OCI-LY7 (cell line): Measurements from ENCODE around the gene SCAP. TPM values are rescaled to one million over a fixed set of nuclear protein-coding genes. Genes with fewer than 3 reads are reported as not detected.

ENCODE experiments used
- BruUV-seq: library from RNA; stranded (reverse); fragments of 400-500 nt; replicated peaks from 2 replicates; lab custom pipeline; 2021; lab: Mats Ljungman, UMichigan
- CTCF ChIA-PET: fragments of 300-600 bp; sonication (Branson Sonifier 250); formaldehyde crosslinking; loops from one replicate; lab custom pipeline; 2022; ENCODE audit warnings: antibody characterized with exemption; ENCODE audit not compliant: unreplicated experiment; lab: Charles Lee
- POLR2A ChIA-PET: fragments of 300-600 bp; sonication (Branson Sonifier 250); formaldehyde crosslinking; loops from one replicate; lab custom pipeline; 2022; ENCODE audit warnings: antibody characterized with exemption; lab: Charles Lee
- DNase-seq: peaks from one replicate; pipeline ENCODE4 v3.0.0-alpha.2; 2015; ENCODE audit warnings: low spot score
- H2AFZ ChIP-seq: fragments of 200-600 bp; sonication (generic), shearing (Covaris generic); 2 replicates; pipeline ENCODE4 v1.6.1; 2014; ENCODE audit warnings: mild to moderate bottlenecking, antibody characterized with exemption, low read length, moderate library complexity
- H3K27ac ChIP-seq: fragments of 200-600 bp; sonication (generic); 2 replicates; pipeline ENCODE4 v1.5.1; 2014; ENCODE audit warnings: mixed run types, low read depth, mild to moderate bottlenecking, moderate library complexity, low read length, inconsistent platforms; ENCODE audit not compliant: poor library complexity, severe bottlenecking
- H3K36me3 ChIP-seq: fragments of 200-600 bp; sonication (generic); 2 replicates; pipeline ENCODE4 v1.6.1; 2014; ENCODE audit warnings: mild to moderate bottlenecking, antibody characterized with exemption, low read length, moderate library complexity, mixed read lengths; ENCODE audit not compliant: insufficient read depth
- H3K4me1 ChIP-seq: fragments of 200-600 bp; sonication (generic); 2 replicates; pipeline ENCODE4 v1.5.1; 2014; ENCODE audit warnings: mild to moderate bottlenecking, low read length; ENCODE audit not compliant: insufficient read depth, poor library complexity, severe bottlenecking
- H3K4me2 ChIP-seq: fragments of 200-600 bp; sonication (generic); 2 replicates; pipeline ENCODE4 v1.6.1; 2014; ENCODE audit warnings: mild to moderate bottlenecking, low read length
- H3K4me3 ChIP-seq: fragments of 200-600 bp; sonication (generic); 2 replicates; pipeline ENCODE4 v1.5.1; 2014; ENCODE audit warnings: mild to moderate bottlenecking, low read depth, low read length; ENCODE audit not compliant: poor library complexity, severe bottlenecking
- H3K79me2 ChIP-seq: fragments of 200-600 bp; sonication (generic); 2 replicates; pipeline ENCODE4 v1.6.1; 2016; ENCODE audit warnings: low read depth, mild to moderate bottlenecking, low read length, moderate library complexity, mixed read lengths; ENCODE audit not compliant: insufficient read depth
- H3K9me2 ChIP-seq: fragments of 200-600 bp; sonication (generic); 2 replicates; pipeline ENCODE4 v1.6.1; 2016; ENCODE audit warnings: mild to moderate bottlenecking, low read length, mixed read lengths; ENCODE audit not compliant: insufficient read depth
- H3K9me3 ChIP-seq: fragments of 200-600 bp; sonication (generic); 2 replicates; pipeline ENCODE4 v1.6.1; 2014; ENCODE audit warnings: mild to moderate bottlenecking, mixed run types, low read length, mixed read lengths
- H4K20me1 ChIP-seq: fragments of 200-600 bp; sonication (generic); 2 replicates; pipeline ENCODE4 v1.6.1; 2014; ENCODE audit warnings: mild to moderate bottlenecking, antibody characterized with exemption, low read length, moderate library complexity, mixed read lengths; ENCODE audit not compliant: insufficient read depth
- CTCF ChIP-seq: fragments of 200-600 bp; sonication (generic); conservative IDR thresholded peaks from 2 replicates; pipeline ENCODE4 v1.5.1; 2014; ENCODE audit warnings: mild to moderate bottlenecking, antibody characterized with exemption, low read length, moderate library complexity, mixed read lengths
- EZH2phosphoT487 ChIP-seq: fragments of 200-600 bp; sonication (generic); IDR thresholded peaks from 2 replicates; pipeline ENCODE4 v1.6.1; 2018; ENCODE audit warnings: low read depth, borderline replicate concordance, mild to moderate bottlenecking, mixed run types, antibody characterized with exemption, low read length, moderate library complexity, mixed read lengths
- intact Hi-C: fragments of 100-400 bp; cut with micrococcal nuclease; formaldehyde crosslinking; loops from one replicate; pipeline ENCODE4 v1.10.0; 2022; ENCODE audit not compliant: unreplicated experiment
- total RNA-seq, 2 experiments: library from RNA; depleted of rRNA in 1 of 2; stranded (reverse); fragments of >200 nt in 1 of 2; shearing (Covaris generic) in 1 of 2; gene quantifications; 2 replicates each; pipeline ENCODE4 v1.2.3, GENCODE V29; 2014 to 2022

The SCAP gene
- total RNA-seq, 2 experiments from 2014 or later: 63.7 to 70.5 TPM

DNA sequence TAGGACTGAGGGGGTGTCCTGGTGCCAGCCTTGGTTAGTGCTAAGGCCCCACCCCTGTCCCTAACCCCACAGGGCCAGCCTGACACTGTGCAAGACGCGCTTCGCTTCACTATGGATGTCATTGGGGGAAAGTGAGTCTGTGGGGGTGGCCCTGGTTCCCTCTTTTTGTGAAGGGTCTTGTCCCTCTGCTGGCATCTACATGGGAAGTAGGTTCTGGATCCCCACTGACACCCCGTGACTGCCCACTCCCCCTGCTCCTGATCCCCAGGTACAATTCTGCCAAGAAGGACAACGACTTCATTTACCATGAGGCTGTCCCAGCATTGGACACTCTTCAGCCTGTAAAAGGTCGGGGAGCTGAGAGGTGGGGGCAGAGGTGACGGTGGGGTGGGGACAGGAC is 68.5 kb downstream of the SCAP start:
- ChIA-PET POLR2A (no interaction called here), CTCF (no interaction called here)
- Histone ChIP-seq H3K27ac (no peak overlapping the region), H3K9me3 (no peaks in the 10 kb centered on the region), H3K36me3 (peaks cover 61% of the 10 kb centered on the region), H3K4me3 (no peak overlapping the region), H3K9me2 (no peaks in the 10 kb centered on the region), H3K4me1 (no peaks in the 10 kb centered on the region), H3K79me2 (no peaks in the 10 kb centered on the region), H2AFZ (no peak overlapping the region), H3K4me2 (no peak overlapping the region), H4K20me1 (no peaks in the 10 kb centered on the region)
- DNase-seq: no peak
- BruUV-seq: no TSS peak
- intact Hi-C loops: no loop called here
- TF ChIP-seq CTCF (no peak), EZH2phosphoT487 (no peak)

- H3K4me2 ChIP-seq: no peak overlapping the region
- H2AFZ ChIP-seq: no peak overlapping the region
- no peak overlapping the region for H3K27ac ChIP-seq
- no peaks in the 10 kb centered on the region for H3K9me2 ChIP-seq
- ChIA-PET CTCF (no interaction called here), POLR2A (no interaction called here)
- H3K4me3 ChIP-seq: no peak overlapping the region
- no peaks in the 10 kb centered on the region for H3K4me1 ChIP-seq
- peak; percentile 27 for DNase-seq
- peak; percentile 61 for TF ChIP-seq CTCF
- TF ChIP-seq EZH2phosphoT487: no peak
- intact Hi-C loops: no loop called here
- BruUV-seq: no TSS peak
- no peaks in the 10 kb centered on the region for H3K79me2 ChIP-seq
- H3K9me3 ChIP-seq: no peaks in the 10 kb centered on the region
- H4K20me1 ChIP-seq: no peaks in the 10 kb centered on the region
- H3K36me3 ChIP-seq: peaks cover 58% of the 10 kb centered on the region
Measured at GRCh38 chr3:47406762-47407149, 69.0 kb downstream of the SCAP start.

- TF ChIP-seq EZH2phosphoT487 (no peak), CTCF (no peak)
- intact Hi-C loops: no loop called here
- BruUV-seq: no TSS peak
- no peaks in the 10 kb centered on the region for H3K9me3 ChIP-seq
- H3K4me3 ChIP-seq: no peak overlapping the region
- no peaks in the 10 kb centered on the region for H3K9me2 ChIP-seq
- H3K4me1 ChIP-seq: no peaks in the 10 kb centered on the region
- ChIA-PET CTCF (no interaction called here), POLR2A (no interaction called here)
- no peak overlapping the region for H3K4me2 ChIP-seq
- H4K20me1 ChIP-seq: no peaks in the 10 kb centered on the region
- no peak overlapping the region for H2AFZ ChIP-seq
- no peak overlapping the region for H3K27ac ChIP-seq
- H3K79me2 ChIP-seq: no peaks in the 10 kb centered on the region
- H3K36me3 ChIP-seq: peaks cover 54% of the 10 kb centered on the region
- DNase-seq: no peak
Measured at GRCh38 chr3:47405820-47406761, 69.7 kb downstream of the SCAP start.
